Nephron (organoid): ENCODE measurements around the gene TSPAN11.

Source experiments
- H3K27ac Mint-ChIP-seq, 3 experiments: 2 replicates each; pipeline ENCODE4 v1.8.0; 2020; ENCODE audit warnings: mixed read lengths in 3 of 3, mild to moderate bottlenecking in 2 of 3, moderate library complexity in 1 of 3
- H3K27me3 Mint-ChIP-seq: 2 replicates; pipeline ENCODE4 v1.8.0; 2021; ENCODE audit warnings: low read depth, mild to moderate bottlenecking, moderate library complexity, mixed read lengths
- H3K36me3 Mint-ChIP-seq: 2 replicates; pipeline ENCODE4 v1.8.0; 2020; ENCODE audit warnings: low read depth, mixed read lengths
- H3K4me1 Mint-ChIP-seq: 2 replicates; pipeline ENCODE4 v1.8.0; 2020; ENCODE audit warnings: mixed read lengths
- H3K4me3 Mint-ChIP-seq, 3 experiments: 2 replicates each; pipeline ENCODE4 v1.8.0; 2020; ENCODE audit warnings: mild to moderate bottlenecking in 3 of 3, mixed read lengths in 3 of 3, moderate library complexity in 2 of 3
- H3K9me3 Mint-ChIP-seq: 2 replicates; pipeline ENCODE4 v1.8.0; 2020; ENCODE audit warnings: mixed read lengths
- TF ChIP-seq, protein P1 (sequence below), 3 experiments: fragments of 200-600 bp; sonication (generic); IDR thresholded peaks; one replicate each; pipeline ENCODE4 v1.5.0; 2021; ENCODE audit warnings: antibody characterized with exemption in 3 of 3; ENCODE audit not compliant: unreplicated experiment in 3 of 3

Gene TSPAN11

DNA sequence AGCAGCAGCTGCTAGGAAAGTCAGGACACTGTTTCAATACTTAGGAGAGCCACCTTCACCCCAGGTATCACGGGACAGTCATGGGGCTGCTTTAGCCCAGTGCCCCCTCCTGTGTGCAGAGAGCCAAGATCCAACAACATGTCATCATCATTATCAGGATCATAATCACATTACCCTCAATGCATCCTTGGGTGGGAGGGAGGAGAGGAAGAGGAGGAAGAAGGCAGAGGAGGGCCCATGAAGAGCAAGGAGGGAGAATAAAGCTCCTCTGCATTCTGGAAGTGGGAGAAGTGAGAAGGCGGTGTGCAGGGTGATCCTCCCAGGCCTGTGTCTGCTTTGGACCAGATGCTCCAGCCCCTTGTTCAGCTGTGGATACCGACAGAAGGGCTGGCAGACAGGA, 64.2 kb downstream of the TSPAN11 start:
- no peaks in the 10 kb centered on the region for H3K9me3 Mint-ChIP-seq
- no peak overlapping the region for H3K27ac Mint-ChIP-seq
- H3K27me3 Mint-ChIP-seq = peaks cover 17% of the 10 kb centered on the region
- TF ChIP-seq, protein P1, sequence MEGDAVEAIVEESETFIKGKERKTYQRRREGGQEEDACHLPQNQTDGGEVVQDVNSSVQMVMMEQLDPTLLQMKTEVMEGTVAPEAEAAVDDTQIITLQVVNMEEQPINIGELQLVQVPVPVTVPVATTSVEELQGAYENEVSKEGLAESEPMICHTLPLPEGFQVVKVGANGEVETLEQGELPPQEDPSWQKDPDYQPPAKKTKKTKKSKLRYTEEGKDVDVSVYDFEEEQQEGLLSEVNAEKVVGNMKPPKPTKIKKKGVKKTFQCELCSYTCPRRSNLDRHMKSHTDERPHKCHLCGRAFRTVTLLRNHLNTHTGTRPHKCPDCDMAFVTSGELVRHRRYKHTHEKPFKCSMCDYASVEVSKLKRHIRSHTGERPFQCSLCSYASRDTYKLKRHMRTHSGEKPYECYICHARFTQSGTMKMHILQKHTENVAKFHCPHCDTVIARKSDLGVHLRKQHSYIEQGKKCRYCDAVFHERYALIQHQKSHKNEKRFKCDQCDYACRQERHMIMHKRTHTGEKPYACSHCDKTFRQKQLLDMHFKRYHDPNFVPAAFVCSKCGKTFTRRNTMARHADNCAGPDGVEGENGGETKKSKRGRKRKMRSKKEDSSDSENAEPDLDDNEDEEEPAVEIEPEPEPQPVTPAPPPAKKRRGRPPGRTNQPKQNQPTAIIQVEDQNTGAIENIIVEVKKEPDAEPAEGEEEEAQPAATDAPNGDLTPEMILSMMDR (IDR thresholded peaks at IDR 0.05; ENCODE audit: unreplicated experiment in 3 of 3) = no peak
- no peaks in the 10 kb centered on the region for H3K36me3 Mint-ChIP-seq
- no peak overlapping the region for H3K4me3 Mint-ChIP-seq
- H3K4me1 Mint-ChIP-seq = no peaks in the 10 kb centered on the region

DNA sequence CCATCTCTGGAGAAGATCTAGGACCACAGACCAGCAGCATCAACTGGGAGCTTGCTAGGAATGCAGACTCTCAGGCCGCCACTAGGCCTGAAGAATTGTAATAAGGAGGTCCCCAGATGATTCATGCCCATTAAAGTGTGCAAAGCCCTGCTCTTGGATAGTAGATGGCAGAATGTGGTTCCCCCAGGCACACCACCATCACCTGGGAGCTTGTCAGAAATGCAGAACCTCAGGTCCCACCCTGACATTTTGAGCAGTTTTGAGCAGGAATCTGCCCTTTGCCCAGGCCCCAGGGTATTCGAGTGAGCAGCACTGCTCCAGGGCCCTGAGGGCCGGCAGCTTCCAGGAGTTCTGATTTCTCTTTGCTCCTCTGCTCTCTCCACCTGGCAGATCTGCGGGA, 64.9 kb downstream of the TSPAN11 start:
- Mint-ChIP-seq H3K4me3 (no peak overlapping the region), H3K4me1 (no peaks in the 10 kb centered on the region), H3K27ac (no peak overlapping the region), H3K9me3 (no peaks in the 10 kb centered on the region), H3K27me3 (peaks cover 17% of the 10 kb centered on the region), H3K36me3 (no peaks in the 10 kb centered on the region)
- TF ChIP-seq, protein P1 (IDR thresholded peaks at IDR 0.05; ENCODE audit: unreplicated experiment in 3 of 3) = no peak

DNA sequence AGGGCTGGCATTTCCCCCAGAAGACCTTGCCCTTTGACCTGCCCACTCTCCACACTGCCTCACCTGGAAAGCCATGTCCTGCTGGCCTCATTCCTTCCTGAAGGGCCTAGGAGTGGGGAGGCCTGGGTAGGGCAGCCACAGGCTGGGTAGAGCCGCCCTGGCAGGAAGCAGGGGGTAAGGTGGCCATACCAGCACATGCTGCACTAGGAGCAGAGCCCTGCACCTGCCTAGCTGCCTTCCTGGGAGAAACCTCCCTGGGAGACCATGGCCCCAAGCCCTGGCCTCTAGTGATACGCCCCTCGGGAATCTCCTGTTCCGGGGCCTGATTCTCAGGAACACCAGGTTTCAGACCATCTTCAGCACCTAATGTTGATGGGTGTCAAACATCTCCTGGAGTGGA, 65.8 kb downstream of the TSPAN11 start:
- Mint-ChIP-seq H3K4me1 (no peaks in the 10 kb centered on the region), H3K4me3 (no peak overlapping the region), H3K9me3 (no peaks in the 10 kb centered on the region), H3K27ac (no peak overlapping the region), H3K36me3 (no peaks in the 10 kb centered on the region), H3K27me3 (peaks cover 17% of the 10 kb centered on the region)
- TF ChIP-seq, protein P1 (IDR thresholded peaks at IDR 0.05; ENCODE audit: unreplicated experiment in 3 of 3) = no peak

DNA sequence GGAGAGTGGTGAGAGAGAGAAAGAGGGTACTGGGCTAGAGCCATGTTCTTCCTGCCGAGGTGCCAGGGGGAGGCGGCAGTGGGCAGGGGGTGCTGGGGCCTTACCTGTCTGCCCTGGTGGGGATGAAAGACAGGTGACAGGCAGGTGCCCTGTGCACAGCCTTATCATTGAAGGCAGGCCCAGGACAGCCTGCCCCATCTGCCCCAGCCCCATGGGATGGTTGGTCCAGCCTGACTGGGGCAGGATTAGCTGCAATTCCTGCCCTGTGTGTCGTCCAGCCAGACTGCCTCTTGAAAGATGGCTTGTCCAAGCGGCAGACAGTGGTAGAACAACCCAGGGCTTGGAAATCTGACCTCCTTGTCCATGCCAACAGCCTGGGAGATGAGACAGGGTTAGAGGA, 67.2 kb downstream of the TSPAN11 start:
- H3K4me3 Mint-ChIP-seq = no peak overlapping the region
- H3K27me3 Mint-ChIP-seq = peaks cover 15% of the 10 kb centered on the region
- H3K4me1 Mint-ChIP-seq = no peaks in the 10 kb centered on the region
- TF ChIP-seq, protein P1 (IDR thresholded peaks at IDR 0.05; ENCODE audit: unreplicated experiment in 3 of 3) = no peak
- H3K27ac Mint-ChIP-seq = no peak overlapping the region
- H3K9me3 Mint-ChIP-seq = no peaks in the 10 kb centered on the region
- no peaks in the 10 kb centered on the region for H3K36me3 Mint-ChIP-seq

DNA sequence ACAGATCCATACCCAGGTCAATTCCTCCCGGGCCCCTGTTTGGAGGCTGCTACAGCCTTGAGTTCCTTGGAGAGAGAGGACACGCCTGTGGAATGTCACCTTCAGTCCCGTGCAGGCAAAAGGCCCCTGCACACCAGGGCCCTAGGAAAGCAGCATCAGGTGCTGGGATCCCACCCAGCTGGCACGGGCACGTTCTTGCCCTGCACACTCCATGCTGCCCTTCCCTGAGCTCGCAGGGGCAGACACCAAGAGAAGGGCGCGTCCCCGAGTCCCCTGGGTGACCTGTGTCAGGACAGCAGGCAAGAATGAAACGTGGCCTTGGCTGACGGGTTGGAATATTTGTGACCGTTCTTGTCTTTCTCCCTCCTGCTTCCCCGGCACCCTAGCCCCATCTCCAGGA, 67.7 kb downstream of the TSPAN11 start:
- TF ChIP-seq, protein P1 (IDR thresholded peaks at IDR 0.05; ENCODE audit: unreplicated experiment in 3 of 3) = no peak
- Mint-ChIP-seq H3K36me3 (no peaks in the 10 kb centered on the region), H3K9me3 (no peaks in the 10 kb centered on the region), H3K27ac (no peak overlapping the region), H3K27me3 (peaks cover 11% of the 10 kb centered on the region), H3K4me1 (no peaks in the 10 kb centered on the region), H3K4me3 (no peak overlapping the region)

DNA sequence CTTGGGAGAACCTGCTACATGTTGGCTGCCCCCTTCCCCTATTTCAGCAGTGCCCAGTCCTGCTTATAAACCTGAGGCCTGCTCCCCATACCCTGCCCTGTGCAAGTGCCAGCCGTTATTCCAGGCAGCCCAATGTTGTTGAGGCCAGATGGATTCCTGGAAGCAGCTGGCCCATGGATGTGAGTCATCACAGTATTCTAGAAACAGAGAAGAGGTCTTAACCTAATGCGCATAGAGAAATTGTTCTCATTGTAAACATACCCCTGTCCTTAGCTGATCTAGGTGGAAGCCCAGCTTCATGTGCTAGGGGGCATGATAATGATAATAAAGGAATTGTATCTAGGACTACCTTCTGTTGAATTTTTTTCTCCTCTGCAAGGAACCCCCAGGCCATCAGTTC, 69.7 kb downstream of the TSPAN11 start:
- peaks cover 8% of the 10 kb centered on the region for H3K27me3 Mint-ChIP-seq
- no peaks in the 10 kb centered on the region for H3K36me3 Mint-ChIP-seq
- H3K9me3 Mint-ChIP-seq = no peaks in the 10 kb centered on the region
- H3K4me1 Mint-ChIP-seq = no peaks in the 10 kb centered on the region
- TF ChIP-seq, protein P1 (IDR thresholded peaks at IDR 0.05; ENCODE audit: unreplicated experiment in 3 of 3) = no peak
- no peak overlapping the region for H3K27ac Mint-ChIP-seq
- no peak overlapping the region for H3K4me3 Mint-ChIP-seq
